HUES64 (cell line): ENCODE results near the gene SOX15. TPM values are rescaled to one million over a fixed set of nuclear protein-coding genes. Genes with fewer than 3 reads are reported as not detected.

Source experiments
- H3K27ac ChIP-seq: 2 replicates; pipeline ENCODE4 v1.7.0; 2013; ENCODE audit warnings: low read depth, low read length, inconsistent platforms
- H3K27me3 ChIP-seq: 2 replicates; pipeline ENCODE4 v1.6.1; 2013; ENCODE audit warnings: mild to moderate bottlenecking, low read length; ENCODE audit not compliant: insufficient read depth
- H3K36me3 ChIP-seq: 2 replicates; pipeline ENCODE4 v1.6.1; 2013; ENCODE audit warnings: mild to moderate bottlenecking, low read length; ENCODE audit not compliant: insufficient read depth
- H3K4me1 ChIP-seq: 2 replicates; pipeline ENCODE4 v1.6.1; 2013; ENCODE audit warnings: mild to moderate bottlenecking, low read length, moderate library complexity; ENCODE audit not compliant: insufficient read depth
- H3K4me3 ChIP-seq: 2 replicates; pipeline ENCODE4 v1.5.1; 2013; ENCODE audit warnings: mild to moderate bottlenecking, low read length, moderate library complexity
- H3K9ac ChIP-seq: 2 replicates; pipeline ENCODE4 v1.6.1; 2013; ENCODE audit warnings: mild to moderate bottlenecking, low read depth, low read length
- H3K9me3 ChIP-seq: 2 replicates; pipeline ENCODE4 v1.6.1; 2013; ENCODE audit warnings: low read depth, low read length; ENCODE audit not compliant: insufficient read depth
- WGBS: fragments of 150-250, 120-280 bp; methylation state at CpG from one replicate; pipeline ENCODE4 v1.1.7; 2013; ENCODE audit warnings: missing lambda C conversion rate; 5-methylcytosine and 5-hydroxymethylcytosine counted together
- polyA plus RNA-seq, 2 experiments: library from polyadenylated mRNA; stranded (reverse); fragments of 50-300 nt; gene quantifications; one replicate each; pipeline ENCODE4 v1.2.3, GENCODE V29; 2013

The SOX15 gene
- polyA plus RNA-seq (2013, experiment 1 of 2), result 3.0 TPM
- 2.2 TPM for polyA plus RNA-seq (2013, experiment 2 of 2)

- peaks cover 14% of the 10 kb centered on the region for H3K4me1 ChIP-seq
- H3K4me3 ChIP-seq, result peak within 1 kb of the TSS; percentile 72
- H3K9me3 ChIP-seq, result no peaks in the 10 kb centered on the region
- peak within 1 kb of the TSS; percentile 95 for H3K27ac ChIP-seq
- WGBS, result 32% methylated on average over 24 of the region's 24 CpGs
- peak within 1 kb of the TSS; percentile 76 for H3K9ac ChIP-seq
- peaks cover 60% of the 10 kb centered on the region for H3K36me3 ChIP-seq
- no peaks in the 10 kb centered on the region for H3K27me3 ChIP-seq
These were observed at the start of gene SOX15 for GRCh38 chr17:7589891-7590691. TSS of gene SOX15 (minus strand) at chr17:7590094. CDS start at chr17:7589676, 418 bp downstream.

- H3K9ac ChIP-seq, result no peak overlapping the region
These were observed 46.3 kb upstream of the SOX15 start for GRCh38 chr17:7636163-7636562.

GRCh38 chr17:7634384-7634783 lies 44.5 kb upstream of the SOX15 start:
- WGBS, result 30% methylated on average over 5 of the region's 5 CpGs
- H3K4me3 ChIP-seq, result no peak overlapping the region
- H3K9ac ChIP-seq, result no peak overlapping the region

More at GRCh38 chr17:7636163-7636562, 46.3 kb upstream of the SOX15 start:
- WGBS, result 61% methylated on average over 5 of the region's 5 CpGs
- Histone ChIP-seq H3K27me3 (no peaks in the 10 kb centered on the region), H3K4me3 (no peak overlapping the region), H3K36me3 (no peaks in the 10 kb centered on the region), H3K4me1 (peaks cover 8% of the 10 kb centered on the region; the same call in 1 of the 2 replicates), H3K27ac (no peak overlapping the region), H3K9me3 (no peaks in the 10 kb centered on the region)

GRCh38 chr17:7633093-7633492 lies 43.2 kb upstream of the SOX15 start:
- no peak overlapping the region for H3K9ac ChIP-seq
- H3K27ac ChIP-seq, result no peak overlapping the region
- H3K4me3 ChIP-seq, result no peak overlapping the region
- H3K36me3 ChIP-seq, result no peaks in the 10 kb centered on the region
- H3K9me3 ChIP-seq, result no peaks in the 10 kb centered on the region
- 62% methylated on average over 2 of the region's 2 CpGs for WGBS
- H3K27me3 ChIP-seq, result no peaks in the 10 kb centered on the region
- H3K4me1 ChIP-seq, result peaks cover 8% of the 10 kb centered on the region; the same call in 1 of the 2 replicates

More at GRCh38 chr17:7634384-7634783, 44.5 kb upstream of the SOX15 start:
- no peaks in the 10 kb centered on the region for H3K9me3 ChIP-seq
- H3K27ac ChIP-seq, result no peak overlapping the region
- H3K4me1 ChIP-seq, result peaks cover 8% of the 10 kb centered on the region; the same call in 1 of the 2 replicates
- H3K36me3 ChIP-seq, result no peaks in the 10 kb centered on the region
- no peaks in the 10 kb centered on the region for H3K27me3 ChIP-seq

GRCh38 chr17:7632492-7632894 lies 42.6 kb upstream of the SOX15 start:
- no peaks in the 10 kb centered on the region for H3K27me3 ChIP-seq
- H3K9ac ChIP-seq, result no peak overlapping the region
- no peak overlapping the region for H3K27ac ChIP-seq
- no peaks in the 10 kb centered on the region for H3K36me3 ChIP-seq
- H3K4me1 ChIP-seq, result peaks cover 8% of the 10 kb centered on the region; the same call in 1 of the 2 replicates
- WGBS, result 61% methylated on average over 4 of the region's 6 CpGs
- no peak overlapping the region for H3K4me3 ChIP-seq
- no peaks in the 10 kb centered on the region for H3K9me3 ChIP-seq

- Histone ChIP-seq H3K9me3 (no peaks in the 10 kb centered on the region), H3K27me3 (no peaks in the 10 kb centered on the region), H3K27ac (no peak overlapping the region), H3K9ac (no peak overlapping the region), H3K4me1 (peaks cover 8% of the 10 kb centered on the region; the same call in 1 of the 2 replicates), H3K36me3 (no peaks in the 10 kb centered on the region), H3K4me3 (no peak overlapping the region)
- WGBS, result 89% methylated on average over 11 of the region's 11 CpGs
These were observed 41.8 kb upstream of the SOX15 start for GRCh38 chr17:7631398-7632380.

GRCh38 chr17:7629939-7630571 lies 40.2 kb upstream of the SOX15 start, which contains the start of gene SHBG:
TSS of gene SHBG (plus strand) at chr17:7630135. CDS start at chr17:7630173, 38 bp downstream.
- no peak within 1 kb of the TSS for H3K4me3 ChIP-seq
- no peak within 1 kb of the TSS for H3K27ac ChIP-seq
- peaks cover 5% of the 10 kb centered on the region; the same call in 1 of the 2 replicates for H3K36me3 ChIP-seq
- WGBS, result 91% methylated on average over 13 of the region's 13 CpGs
- no peak within 1 kb of the TSS for H3K9ac ChIP-seq
- no peaks in the 10 kb centered on the region for H3K27me3 ChIP-seq
- no peaks in the 10 kb centered on the region for H3K9me3 ChIP-seq
- peaks cover 4% of the 10 kb centered on the region; the same call in 1 of the 2 replicates for H3K4me1 ChIP-seq

GRCh38 chr17:7627250-7628121 lies 37.6 kb upstream of the SOX15 start, which contains the start of gene SAT2:
TSS of gene SAT2 (minus strand) at chr17:7627821. CDS start at chr17:7627635, 186 bp downstream.
- Histone ChIP-seq H3K36me3 (peaks cover 5% of the 10 kb centered on the region; the same call in 1 of the 2 replicates), H3K9ac (peak within 1 kb of the TSS; percentile 95), H3K4me3 (peak within 1 kb of the TSS; percentile 71), H3K4me1 (no peaks in the 10 kb centered on the region), H3K27ac (peak within 1 kb of the TSS; percentile 99), H3K9me3 (no peaks in the 10 kb centered on the region), H3K27me3 (no peaks in the 10 kb centered on the region)
- WGBS, result under 1% methylated on average over 53 of the region's 54 CpGs

GRCh38 chr17:7626956-7627249 lies 37.0 kb upstream of the SOX15 start:
- 6% methylated on average over 5 of the region's 6 CpGs for WGBS
- Histone ChIP-seq H3K36me3 (peaks cover 5% of the 10 kb centered on the region; the same call in 1 of the 2 replicates), H3K4me1 (no peaks in the 10 kb centered on the region), H3K27ac (peak overlapping the region; percentile 99; the same call in 1 of the 2 replicates), H3K27me3 (no peaks in the 10 kb centered on the region), H3K9me3 (no peaks in the 10 kb centered on the region), H3K9ac (peak overlapping the region; percentile 95), H3K4me3 (peak overlapping the region; percentile 71)

GRCh38 chr17:7626307-7626706 lies 36.4 kb upstream of the SOX15 start:
- Histone ChIP-seq H3K27me3 (no peaks in the 10 kb centered on the region), H3K9me3 (no peaks in the 10 kb centered on the region), H3K9ac (no peak overlapping the region), H3K36me3 (peaks cover 5% of the 10 kb centered on the region; the same call in 1 of the 2 replicates), H3K27ac (no peak overlapping the region), H3K4me1 (no peaks in the 10 kb centered on the region), H3K4me3 (peak overlapping the region; percentile 71)
- WGBS, result 90% methylated on average over 7 of the region's 7 CpGs
